ENCODE measurements around the gene RFWD3.
"Not testable (repeated sequence)": the region's sequence is repeated elsewhere in the genome, so short reads cannot be mapped to it uniquely, and the experiment has no call there.

Gene RFWD3, protein sequence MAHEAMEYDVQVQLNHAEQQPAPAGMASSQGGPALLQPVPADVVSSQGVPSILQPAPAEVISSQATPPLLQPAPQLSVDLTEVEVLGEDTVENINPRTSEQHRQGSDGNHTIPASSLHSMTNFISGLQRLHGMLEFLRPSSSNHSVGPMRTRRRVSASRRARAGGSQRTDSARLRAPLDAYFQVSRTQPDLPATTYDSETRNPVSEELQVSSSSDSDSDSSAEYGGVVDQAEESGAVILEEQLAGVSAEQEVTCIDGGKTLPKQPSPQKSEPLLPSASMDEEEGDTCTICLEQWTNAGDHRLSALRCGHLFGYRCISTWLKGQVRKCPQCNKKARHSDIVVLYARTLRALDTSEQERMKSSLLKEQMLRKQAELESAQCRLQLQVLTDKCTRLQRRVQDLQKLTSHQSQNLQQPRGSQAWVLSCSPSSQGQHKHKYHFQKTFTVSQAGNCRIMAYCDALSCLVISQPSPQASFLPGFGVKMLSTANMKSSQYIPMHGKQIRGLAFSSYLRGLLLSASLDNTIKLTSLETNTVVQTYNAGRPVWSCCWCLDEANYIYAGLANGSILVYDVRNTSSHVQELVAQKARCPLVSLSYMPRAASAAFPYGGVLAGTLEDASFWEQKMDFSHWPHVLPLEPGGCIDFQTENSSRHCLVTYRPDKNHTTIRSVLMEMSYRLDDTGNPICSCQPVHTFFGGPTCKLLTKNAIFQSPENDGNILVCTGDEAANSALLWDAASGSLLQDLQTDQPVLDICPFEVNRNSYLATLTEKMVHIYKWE

DNA sequence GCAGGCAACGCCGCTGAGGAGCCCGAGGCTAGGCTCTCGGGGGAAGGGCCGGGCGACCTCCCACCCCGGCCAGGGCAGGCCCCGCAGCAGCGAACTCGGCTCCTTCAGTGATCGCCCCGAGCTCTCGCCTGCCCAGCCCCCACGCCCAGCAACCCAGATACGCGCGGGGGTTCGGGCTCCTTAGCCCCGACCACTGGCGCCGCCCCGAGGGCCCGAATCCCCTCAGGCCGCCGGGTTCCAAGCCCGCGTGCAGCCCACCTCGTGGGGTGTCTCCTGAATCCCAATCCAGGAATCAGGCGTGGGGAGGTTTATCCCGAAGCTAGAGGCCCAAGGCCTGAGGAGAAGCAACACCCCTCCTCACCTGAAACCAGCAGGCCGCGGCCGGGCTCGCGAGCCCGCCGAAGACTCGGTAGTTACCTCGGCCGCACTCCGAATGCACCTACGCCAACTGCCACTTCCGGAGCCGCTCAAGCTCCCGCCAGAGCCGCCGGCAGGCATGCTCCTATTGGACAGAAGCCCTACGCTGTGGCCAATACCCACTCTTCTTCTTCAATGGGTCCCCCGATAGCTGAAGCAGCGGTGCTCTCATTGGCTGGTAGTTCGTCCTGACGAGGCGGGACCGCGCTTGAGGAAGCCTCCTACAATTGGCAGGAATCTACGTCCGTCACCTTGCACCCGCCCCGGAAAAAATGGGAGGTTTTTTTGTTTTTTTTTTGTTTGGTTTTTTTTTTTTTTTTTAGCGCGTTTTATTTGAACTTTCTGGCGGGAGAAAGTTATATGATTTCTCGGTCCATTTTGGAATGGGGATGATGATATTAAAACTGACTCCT is at the start of gene RFWD3:
Gene RFWD3, minus strand, starts transcription at position 453 of the 830 bp plus-strand sequence. CDS start 5,428 bp downstream, outside the sequence.
- DNase-seq, result peak; percentile 86 to 97

DNA sequence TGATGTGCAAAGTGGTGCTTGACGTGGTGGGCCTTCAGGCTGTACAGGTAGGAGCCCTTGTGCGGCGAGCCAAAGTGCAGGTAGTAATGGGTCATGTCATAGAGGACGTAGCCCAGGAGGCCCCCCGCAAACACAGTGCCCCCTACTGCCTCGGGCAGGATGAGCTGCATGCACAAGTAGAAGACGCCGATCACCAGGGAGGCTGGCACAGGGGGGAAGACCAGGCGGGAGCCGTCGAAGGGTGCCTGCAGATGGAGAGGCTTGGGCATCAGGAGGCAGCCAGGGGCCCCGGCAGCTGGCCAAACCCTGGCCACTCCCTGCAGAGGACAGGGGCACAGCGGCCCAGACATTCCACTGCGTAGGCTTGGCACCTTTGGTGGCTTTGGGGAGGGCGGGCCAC is 49.7 kb upstream of the RFWD3 start:
- DNase-seq, result no peak

DNA sequence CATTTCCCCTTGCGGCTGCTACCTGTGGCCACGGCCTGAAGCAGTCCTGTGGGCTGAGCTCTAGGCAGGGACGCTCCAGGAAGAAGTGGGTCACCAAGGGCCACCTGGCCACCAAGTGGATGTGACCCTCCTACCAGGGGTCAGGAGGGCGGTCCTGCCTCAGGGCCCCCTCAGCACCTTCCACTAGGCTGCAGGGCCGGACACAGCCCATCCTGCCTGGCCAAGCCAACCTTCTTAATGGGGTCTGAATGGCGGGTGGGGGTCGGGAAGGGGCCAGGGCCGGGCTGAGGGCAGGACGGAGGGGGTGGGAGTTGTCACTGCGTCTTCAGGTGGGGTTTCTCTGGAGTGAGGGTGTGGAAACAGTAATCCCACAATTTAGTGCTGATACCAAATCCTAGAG is 47.2 kb upstream of the RFWD3 start:
- no peak for DNase-seq

DNA sequence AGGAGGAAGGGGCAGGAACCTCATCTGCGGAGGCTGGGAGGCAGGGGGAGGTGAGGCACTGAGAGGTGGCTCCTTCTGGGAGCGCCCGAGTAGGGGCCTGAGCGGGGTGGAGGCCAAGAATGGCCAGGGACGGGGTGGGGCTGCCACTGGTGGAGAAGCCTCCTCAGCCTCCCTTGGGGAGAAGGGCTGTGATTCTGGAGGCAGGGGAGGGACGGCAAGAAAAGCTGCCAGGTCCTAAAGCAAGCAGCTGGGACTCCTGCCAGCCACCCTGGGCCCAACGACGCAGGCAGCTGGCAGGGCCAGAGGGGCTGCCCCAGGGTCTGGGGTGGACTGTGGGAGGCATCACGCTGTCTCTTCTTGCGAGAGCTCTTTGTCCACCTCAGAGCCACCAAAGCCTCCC is 46.6 kb upstream of the RFWD3 start:
- DNase-seq, result peak in 1 of 2 experiments; percentile 19

DNA sequence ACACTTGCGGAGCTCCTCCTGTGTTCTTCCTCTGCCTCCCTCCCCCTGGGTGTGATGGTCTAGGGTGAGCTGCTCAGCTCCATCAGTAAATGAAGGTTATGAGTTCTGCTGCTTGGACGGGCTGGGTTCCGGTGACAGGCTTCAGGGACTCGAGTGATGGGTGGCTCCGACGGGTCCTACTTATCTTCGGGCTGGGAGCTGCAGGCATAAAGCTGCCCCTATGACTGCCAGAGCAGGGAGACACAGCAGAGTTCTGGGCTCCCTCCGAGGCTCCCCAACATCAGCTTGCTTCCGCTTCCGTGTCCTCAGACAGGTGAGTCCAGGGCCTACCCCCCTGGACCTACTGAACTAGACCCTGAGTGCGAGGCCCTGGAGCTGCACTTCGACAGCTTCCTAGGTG is 45.3 kb upstream of the RFWD3 start:
- no peak for DNase-seq

DNA sequence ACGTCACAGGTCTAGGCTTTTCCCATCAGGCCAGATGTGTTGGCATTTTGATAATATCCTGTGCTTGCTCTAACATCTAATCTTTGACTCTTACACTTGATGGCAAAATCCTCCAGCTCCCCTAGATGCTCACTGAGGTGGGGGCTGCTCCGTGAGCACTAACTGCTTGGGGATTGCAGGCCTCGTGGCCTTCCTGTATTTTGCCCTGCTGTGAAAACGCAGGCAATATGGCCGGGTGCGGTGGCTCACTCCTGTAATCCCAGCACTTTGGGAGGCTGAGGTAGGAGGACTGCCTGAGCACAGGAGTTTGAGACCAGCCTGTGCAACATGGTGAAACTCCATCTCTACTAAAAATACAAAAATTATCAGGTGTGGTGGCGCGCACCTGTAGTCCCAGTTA is 43.7 kb upstream of the RFWD3 start:
- no peak for DNase-seq

DNA sequence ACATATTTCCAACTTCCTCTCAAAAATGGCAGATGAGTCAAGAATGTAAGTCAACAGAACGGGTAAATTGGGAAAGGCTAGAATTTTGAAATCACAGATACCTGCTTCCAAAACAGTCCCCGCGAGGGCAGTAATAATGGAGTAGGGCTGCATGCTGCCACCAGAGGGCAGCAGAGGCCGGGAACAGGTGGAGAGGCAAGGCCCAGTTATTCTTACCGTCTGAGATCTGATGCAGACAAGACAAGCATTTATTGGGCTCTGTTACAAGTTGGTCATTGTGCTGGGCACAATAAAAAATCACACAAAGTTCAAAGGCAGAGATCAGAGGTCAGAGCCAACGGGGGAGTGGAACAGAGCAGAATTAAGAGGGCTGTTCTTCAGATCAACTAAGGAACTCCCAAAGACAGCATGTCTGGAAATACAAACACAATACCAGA is 42.8 kb upstream of the RFWD3 start:
- peak; percentile 3 to 65 for DNase-seq

DNA sequence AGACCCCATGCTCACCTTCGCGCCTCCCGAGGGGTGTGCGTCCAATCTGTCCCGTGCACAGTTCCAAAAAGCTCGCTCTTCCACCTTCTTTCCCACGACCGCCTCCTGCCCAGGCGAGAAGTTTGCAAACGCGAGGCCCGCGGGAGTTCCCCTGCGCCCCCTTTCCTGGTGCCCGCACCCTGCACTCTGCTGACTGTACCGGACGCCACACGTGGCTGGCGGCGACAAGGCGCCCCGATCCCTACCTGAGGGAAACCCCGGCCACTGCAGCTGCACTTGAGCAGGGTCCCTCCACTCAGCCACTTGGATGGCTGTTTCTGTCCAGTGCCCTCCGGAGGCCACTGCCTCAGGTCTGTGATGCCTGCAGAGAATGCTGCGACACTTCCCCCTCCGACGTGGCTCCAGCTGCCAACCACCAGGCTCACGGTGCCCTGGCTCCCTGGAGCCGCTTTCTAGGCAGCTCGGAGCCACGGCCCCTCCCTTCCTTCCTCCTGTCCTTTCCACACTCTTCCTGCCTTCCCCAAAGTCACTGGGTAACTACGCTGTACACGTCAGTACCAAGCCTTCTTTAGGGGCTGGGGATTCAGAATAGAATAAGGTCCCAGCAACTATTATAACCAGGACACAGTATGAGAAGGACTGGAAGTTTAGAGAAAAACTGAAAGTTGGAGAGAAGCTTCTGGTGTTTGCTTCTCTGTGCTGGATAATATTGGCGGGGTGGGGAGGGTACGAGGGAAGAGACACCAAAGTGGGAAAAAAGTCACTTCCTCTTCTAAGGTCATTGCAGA is 34.0 kb upstream of the RFWD3 start, which contains the start of gene MLKL:
Gene MLKL, minus strand, starts transcription at position 425 of the 788 bp plus-strand sequence. CDS start 5,105 bp downstream, outside the sequence.
- DNase-seq, result no peak

DNA sequence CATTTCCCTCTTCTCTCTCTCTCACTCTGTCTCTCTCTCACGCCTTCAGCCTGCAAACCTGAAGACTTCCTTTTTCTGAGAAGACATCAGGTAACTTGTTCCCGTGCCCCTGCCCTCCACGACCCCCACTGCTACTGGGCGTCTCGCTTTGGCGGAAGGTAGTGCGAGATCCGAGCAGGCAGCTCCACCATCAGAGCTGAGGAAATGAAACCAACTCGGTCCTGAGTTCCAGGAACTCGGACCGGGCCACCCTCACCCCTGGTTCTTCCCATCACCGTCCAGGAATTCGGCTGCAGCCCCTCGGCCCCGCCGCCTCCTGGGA is 33.4 kb upstream of the RFWD3 start:
- DNase-seq, result no peak

DNA sequence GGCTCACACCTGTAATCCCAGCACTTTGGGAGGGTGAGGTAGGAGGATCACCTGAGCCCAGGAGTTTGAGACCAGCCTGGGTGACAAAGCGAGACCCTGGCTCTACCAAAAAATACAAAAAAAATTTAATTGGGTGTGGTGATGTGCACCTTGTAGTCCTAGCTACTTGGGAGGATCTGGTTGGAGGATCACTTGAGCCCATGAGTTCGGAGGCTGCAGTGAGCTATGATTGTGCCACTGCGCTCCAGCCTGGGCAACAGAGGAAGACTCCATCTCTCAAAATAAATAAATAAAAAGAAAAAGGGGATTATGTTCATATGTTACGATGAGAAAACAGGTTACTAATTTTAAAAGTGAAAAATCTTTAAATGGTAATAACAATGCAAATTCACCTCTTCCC is 33.0 kb upstream of the RFWD3 start:
- DNase-seq, result no peak

DNA sequence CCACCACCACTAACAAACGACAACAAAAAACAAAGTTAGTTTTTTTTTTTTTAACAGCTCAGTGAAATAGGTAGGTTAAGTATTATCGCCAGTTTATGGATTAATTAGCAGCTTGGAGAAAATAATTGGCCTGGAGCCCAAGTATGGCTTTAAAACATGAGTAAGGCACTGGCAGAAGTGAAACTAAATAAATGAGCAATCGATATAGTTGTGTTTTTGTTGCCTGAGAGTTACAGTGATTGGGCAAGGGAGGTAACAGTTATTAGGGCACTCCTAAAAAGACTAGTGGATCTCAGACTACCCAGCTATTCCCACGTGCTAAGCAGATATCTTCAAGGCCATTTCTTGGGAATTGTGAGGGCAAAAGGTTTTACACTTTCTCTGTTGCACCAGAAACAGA is 31.5 kb upstream of the RFWD3 start:
- no peak for DNase-seq

DNA sequence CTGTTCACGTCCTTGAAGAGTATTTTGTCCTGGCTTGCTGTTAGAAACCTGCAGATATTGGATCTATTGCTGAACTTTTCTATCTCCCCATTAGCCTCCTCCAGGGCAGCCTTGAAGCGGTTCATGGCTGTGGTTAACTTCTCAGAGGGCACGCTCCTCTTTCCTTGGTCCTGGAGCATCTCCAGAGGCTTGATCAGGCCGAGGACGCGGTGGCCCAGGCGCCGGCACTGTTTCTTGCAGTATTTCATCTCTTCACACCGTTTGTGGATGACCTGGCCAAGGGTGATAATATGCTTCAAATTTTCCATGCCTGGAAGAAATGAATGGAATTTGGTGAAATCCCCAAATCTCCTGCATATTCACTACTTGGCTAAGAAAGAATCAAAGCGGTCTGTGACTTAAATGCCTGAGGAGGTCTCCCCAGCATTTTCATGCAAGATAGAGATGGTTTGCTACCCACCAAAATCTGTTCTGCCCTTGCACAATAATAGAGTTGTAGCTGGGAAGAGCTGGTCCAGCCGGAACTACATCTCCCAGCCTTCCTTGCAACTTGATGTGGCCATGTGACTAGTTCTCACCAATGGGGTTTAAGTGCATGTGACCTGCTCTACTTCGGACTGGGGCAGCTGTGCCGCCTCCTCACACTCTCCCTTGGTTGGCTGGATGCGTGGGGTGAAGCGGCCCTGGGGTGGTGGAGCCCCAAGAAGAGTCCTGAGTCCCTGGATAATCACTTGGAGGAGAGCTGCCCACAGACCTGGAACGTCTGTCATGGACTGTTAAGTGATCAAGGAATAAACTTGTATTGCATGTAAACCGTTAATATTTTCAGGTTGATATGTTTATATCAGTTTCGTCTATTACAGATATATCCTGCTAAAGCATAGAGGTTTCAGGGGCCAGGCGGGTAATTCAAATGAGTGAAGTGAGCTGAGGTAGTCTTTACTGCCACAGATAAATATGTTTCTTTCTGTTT is 29.1 kb upstream of the RFWD3 start:
- peak; percentile 58 to 76 for DNase-seq

DNA sequence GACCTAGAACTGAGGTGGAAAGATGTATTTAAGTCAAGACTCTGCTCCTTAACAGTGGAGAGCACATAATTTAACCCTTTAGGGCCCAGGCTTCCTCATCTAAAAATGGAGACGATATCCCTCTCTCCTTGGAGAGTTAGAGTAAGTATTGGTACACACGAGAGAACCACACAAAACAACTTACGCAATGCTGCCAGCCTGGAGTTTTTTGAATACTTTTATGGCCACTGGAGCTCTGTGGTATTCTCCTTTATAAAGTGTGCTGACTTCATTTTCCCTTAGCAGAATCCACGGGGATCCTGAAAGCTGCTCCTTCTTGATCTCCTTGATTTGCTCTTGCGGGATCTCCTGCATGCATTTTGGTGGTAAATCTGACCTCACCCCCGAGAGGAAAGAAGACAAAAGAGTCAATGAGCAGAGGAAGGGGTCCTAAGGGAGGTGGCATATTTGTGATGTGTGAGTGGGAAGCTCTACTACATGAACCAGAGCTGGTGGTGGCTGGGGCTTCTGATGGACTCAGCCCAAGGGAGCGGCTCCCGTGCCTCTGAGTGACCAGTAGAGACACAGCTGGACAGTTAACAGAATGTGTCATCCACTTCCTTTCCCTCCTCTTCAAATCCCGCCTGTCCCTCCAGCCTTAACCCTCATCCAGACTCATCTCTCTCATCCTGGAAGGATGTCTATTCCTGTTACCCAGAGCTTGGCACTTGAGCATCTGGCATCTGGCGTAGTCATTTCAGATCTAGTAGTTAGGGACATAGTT is 24.6 kb upstream of the RFWD3 start:
- no peak for DNase-seq

DNA sequence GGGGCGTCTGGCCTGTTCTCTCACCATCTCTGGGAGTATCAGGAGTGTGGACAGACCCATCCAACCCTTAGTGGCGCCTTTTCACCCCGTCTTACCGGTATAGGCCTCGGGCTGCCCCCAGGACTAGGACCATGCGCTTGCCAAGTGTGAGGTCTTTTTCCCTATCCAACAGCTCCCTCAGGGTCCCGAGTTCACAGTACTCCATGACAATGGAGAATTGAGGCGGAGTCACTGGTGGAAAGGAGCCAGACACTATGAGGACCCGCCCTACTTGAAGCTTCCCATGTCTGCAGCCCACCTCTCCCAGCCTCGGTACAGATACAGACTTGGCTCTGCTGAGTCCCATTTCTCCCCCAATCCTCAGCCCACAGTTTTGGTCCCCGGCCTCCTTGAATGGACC is 15.9 kb upstream of the RFWD3 start:
- DNase-seq, result no peak

DNA sequence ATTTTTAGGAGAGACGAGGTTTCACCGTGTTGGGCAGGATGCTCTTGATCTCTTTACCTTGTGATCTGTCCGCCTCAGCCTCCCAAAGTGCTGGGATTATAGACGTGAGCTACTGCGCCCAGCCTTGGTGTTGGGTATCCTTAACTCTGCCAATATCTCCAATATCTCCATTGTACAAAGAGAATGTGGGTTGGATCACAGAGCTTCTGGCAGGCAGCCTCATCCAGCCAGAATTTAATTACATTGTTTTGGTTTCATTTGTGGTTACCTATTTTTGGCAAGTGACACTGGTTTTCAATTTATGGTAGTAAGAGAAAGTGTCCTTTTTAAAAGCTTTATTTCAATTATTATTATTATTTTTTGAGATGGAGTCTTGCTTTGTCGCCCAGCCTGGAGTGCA is 14.0 kb upstream of the RFWD3 start:
- DNase-seq, result no peak

DNA sequence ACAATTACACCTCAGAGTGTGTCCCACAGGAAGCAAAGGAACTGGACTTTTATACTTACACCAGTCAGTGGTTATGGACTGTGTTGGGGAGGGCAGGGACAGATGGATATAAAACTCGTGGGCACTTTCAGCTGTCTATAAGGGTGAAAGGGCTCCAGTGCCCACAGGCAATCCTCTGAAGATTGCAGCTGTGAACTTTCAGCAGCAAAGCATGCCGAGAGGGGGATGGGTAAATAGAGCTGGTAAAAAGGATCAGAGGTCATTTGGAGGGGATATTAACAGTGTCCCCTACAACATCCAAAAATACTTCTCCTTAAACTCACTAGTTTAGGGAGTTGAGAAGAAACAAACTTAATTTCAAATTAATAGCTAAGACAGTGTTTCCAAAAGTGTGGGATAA is 13.3 kb upstream of the RFWD3 start:
- DNase-seq, result no peak

DNA sequence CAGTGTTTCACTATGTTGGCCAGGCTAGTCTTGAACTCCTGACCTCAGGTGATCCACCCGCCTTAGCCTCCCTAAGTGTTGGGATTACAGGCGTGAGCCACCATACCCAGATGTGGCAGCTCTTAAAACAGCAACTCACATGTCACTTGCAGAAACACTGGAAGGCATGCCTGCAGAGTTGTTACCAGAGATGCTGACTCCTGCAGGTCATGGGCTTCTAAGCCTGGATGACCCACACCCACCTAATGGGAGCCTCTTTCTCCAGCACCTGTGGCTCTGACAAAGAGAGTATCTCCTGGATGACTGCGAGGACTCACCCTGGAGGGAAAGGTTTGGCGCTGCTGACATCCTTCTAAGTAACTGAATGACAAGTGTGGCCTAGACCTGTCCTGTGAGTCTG is 11.2 kb upstream of the RFWD3 start:
- no peak for DNase-seq

DNA sequence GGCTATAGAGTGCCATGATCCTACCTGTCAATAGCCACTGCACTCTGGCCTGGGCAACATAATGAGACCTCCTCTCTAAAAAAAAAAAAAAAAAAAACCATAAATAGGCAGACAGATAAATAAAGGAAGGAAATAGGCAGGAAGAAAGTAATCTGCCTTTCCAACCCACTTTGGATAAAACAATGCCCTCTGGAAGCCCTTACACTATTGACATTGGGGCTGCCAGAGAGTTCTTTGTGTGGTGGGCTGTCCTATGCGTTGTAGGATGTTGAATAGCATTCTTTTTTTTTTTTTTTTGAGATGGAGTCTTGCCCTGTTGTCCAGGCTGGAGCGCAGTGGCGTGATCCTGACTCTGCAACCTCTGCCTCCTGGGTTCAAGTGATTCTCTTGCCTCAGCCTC is 7.2 kb upstream of the RFWD3 start:
- DNase-seq, result no peak

DNA sequence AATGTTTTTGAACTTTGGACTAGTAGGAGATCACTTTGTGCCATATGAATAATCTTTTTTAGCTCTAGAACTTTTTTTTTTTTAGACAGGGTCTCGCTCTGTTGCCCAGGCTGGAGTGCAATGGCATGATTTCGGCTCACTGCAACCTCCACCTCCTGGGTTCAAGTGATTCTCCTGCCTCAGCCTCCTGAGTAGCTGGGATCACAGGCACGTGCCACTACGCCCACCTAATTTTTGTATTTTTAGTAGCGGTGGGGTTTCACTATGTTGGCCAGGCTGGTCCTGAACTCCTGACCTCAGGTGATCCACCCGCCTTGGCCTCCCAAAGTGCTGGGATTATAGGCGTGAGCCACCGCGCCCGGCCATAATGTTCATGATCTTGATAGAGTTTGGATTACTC is 2.2 kb upstream of the RFWD3 start:
- not testable (repeated sequence) for DNase-seq

DNA sequence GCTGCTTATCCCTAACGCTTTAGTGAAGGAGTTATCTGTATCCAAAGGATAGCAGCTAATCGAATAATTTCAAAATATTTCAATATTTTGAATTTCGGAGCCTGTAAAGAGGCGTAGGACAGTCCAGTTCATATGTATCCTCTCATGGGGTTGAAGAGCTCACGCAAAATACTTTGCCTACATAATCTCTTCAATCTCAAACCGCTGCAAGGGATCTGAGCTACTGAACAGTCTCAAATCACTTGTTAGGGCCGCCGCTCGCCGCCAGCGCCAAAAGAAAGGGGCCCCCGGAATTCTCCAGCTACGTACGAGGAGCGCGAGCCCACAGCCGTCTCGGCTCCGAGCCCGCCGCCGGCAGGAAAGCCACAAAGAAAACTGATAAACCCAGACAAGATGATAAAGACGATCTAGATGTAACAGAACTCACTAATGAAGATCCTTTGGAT is 601 bp upstream of the RFWD3 start:
- DNase-seq, result no peak

All from NCI-H446 (cell line).